ENCODE measurements around the gene NR1D1. TPM values are rescaled to one million over a fixed set of nuclear protein-coding genes. Genes with fewer than 3 reads are reported as not detected.

NR1D1 gene
- polyA plus RNA-seq, 1 donor (not counting 4 experiments of a cell fraction or from before 2014, with no cell fraction given), result 1.0 TPM

- Histone ChIP-seq H3K36me3 (ENCODE audit: control insufficient read depth in 2 of 2, extremely low read depth in 1 of 2, insufficient read depth in 2 of 2, low read length in 2 of 2) (no peaks in the 10 kb centered on the region), H3K27me3 (ENCODE audit: control insufficient read depth, extremely low read depth, insufficient read depth, low read length) (peaks cover 12% of the 10 kb centered on the region), H4K20me1 (ENCODE audit: control insufficient read depth, extremely low read depth, insufficient read depth, low read length) (no peaks in the 10 kb centered on the region), H3K27ac (ENCODE audit: control insufficient read depth, insufficient read depth, low read length) (no peak overlapping the region), H2AFZ (ENCODE audit: control insufficient read depth, low read length) (no peak overlapping the region), H3K4me1 (ENCODE audit: control insufficient read depth, extremely low read depth, insufficient read depth, low read length) (peaks cover 17% of the 10 kb centered on the region), H3K9me3 (ENCODE audit: control insufficient read depth, low read depth, low read length) (no peaks in the 10 kb centered on the region), H3K9me1 (ENCODE audit: control insufficient read depth, extremely low read depth, insufficient read depth, low read length) (no peaks in the 10 kb centered on the region), H3K79me2 (ENCODE audit: control insufficient read depth, insufficient read depth, low read length) (peaks cover 2% of the 10 kb centered on the region), H3K4me2 (ENCODE audit: control insufficient read depth, extremely low read depth, insufficient read depth, low read depth, low read length) (no peak overlapping the region), H3K4me3 (ENCODE audit: control insufficient read depth in 2 of 3, extremely low read depth in 1 of 3, insufficient read depth in 2 of 3, low read depth in 1 of 3, low read length in 3 of 3) (no peak overlapping the region), H3K9ac (ENCODE audit: control insufficient read depth, extremely low read depth, insufficient read depth, low read length) (no peak overlapping the region)
- TF ChIP-seq EZH2 (IDR thresholded peaks at IDR 0.05; ENCODE audit: low read length), result no peak
- TF ChIP-seq, protein P1, sequence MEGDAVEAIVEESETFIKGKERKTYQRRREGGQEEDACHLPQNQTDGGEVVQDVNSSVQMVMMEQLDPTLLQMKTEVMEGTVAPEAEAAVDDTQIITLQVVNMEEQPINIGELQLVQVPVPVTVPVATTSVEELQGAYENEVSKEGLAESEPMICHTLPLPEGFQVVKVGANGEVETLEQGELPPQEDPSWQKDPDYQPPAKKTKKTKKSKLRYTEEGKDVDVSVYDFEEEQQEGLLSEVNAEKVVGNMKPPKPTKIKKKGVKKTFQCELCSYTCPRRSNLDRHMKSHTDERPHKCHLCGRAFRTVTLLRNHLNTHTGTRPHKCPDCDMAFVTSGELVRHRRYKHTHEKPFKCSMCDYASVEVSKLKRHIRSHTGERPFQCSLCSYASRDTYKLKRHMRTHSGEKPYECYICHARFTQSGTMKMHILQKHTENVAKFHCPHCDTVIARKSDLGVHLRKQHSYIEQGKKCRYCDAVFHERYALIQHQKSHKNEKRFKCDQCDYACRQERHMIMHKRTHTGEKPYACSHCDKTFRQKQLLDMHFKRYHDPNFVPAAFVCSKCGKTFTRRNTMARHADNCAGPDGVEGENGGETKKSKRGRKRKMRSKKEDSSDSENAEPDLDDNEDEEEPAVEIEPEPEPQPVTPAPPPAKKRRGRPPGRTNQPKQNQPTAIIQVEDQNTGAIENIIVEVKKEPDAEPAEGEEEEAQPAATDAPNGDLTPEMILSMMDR (optimal IDR thresholded peaks at IDR 0.05 in 1 of 3, IDR thresholded peaks at IDR 0.05 in 1 of 3, conservative IDR thresholded peaks at IDR 0.05 in 1 of 3; ENCODE audit: extremely low read depth in 1 of 3, insufficient read depth in 2 of 3, low read length in 3 of 3), result no peak
- FAIRE-seq (no peak), DNase-seq (ENCODE audit: low read depth, low spot score) (no peak)
- dilution Hi-C loops (cut with MboI; ENCODE audit: extremely low pct_ligation_motif_present, low sequenced_read_pairs), result no loop called here
Observed at GRCh38 chr17:40058865-40059264, 41.5 kb downstream of the NR1D1 start.

GRCh38 chr17:40058186-40058784, 42.1 kb downstream of the NR1D1 start:
- dilution Hi-C loops (cut with MboI; ENCODE audit: extremely low pct_ligation_motif_present, low sequenced_read_pairs), result no loop called here
- no peak overlapping the region for H3K27ac ChIP-seq (ENCODE audit: control insufficient read depth, insufficient read depth, low read length)
- H3K36me3 ChIP-seq (ENCODE audit: control insufficient read depth in 2 of 2, extremely low read depth in 1 of 2, insufficient read depth in 2 of 2, low read length in 2 of 2), result no peaks in the 10 kb centered on the region
- no peak for DNase-seq (ENCODE audit: low read depth, low spot score)
- FAIRE-seq, result no peak
- peaks cover 12% of the 10 kb centered on the region for H3K27me3 ChIP-seq (ENCODE audit: control insufficient read depth, extremely low read depth, insufficient read depth, low read length)
- peak overlapping the region; percentile 22 for H3K9ac ChIP-seq (ENCODE audit: control insufficient read depth, extremely low read depth, insufficient read depth, low read length)
- peak overlapping the region; percentile 89 for H2AFZ ChIP-seq (ENCODE audit: control insufficient read depth, low read length)
- H3K9me3 ChIP-seq (ENCODE audit: control insufficient read depth, low read depth, low read length), result no peaks in the 10 kb centered on the region
- H3K9me1 ChIP-seq (ENCODE audit: control insufficient read depth, extremely low read depth, insufficient read depth, low read length), result no peaks in the 10 kb centered on the region
- H3K4me1 ChIP-seq (ENCODE audit: control insufficient read depth, extremely low read depth, insufficient read depth, low read length), result peaks cover 15% of the 10 kb centered on the region
- H4K20me1 ChIP-seq (ENCODE audit: control insufficient read depth, extremely low read depth, insufficient read depth, low read length), result no peaks in the 10 kb centered on the region
- H3K4me3 ChIP-seq (ENCODE audit: control insufficient read depth in 2 of 3, extremely low read depth in 1 of 3, insufficient read depth in 2 of 3, low read depth in 1 of 3, low read length in 3 of 3), result no peak overlapping the region
- peaks cover 3% of the 10 kb centered on the region for H3K79me2 ChIP-seq (ENCODE audit: control insufficient read depth, insufficient read depth, low read length)
- peak overlapping the region; percentile 27 for H3K4me2 ChIP-seq (ENCODE audit: control insufficient read depth, extremely low read depth, insufficient read depth, low read depth, low read length)
- TF ChIP-seq EZH2 (IDR thresholded peaks at IDR 0.05; ENCODE audit: low read length), result no peak
- TF ChIP-seq, protein P1 (optimal IDR thresholded peaks at IDR 0.05 in 1 of 3, IDR thresholded peaks at IDR 0.05 in 1 of 3, conservative IDR thresholded peaks at IDR 0.05 in 1 of 3; ENCODE audit: extremely low read depth in 1 of 3, insufficient read depth in 2 of 3, low read length in 3 of 3), result no peak
